SK-N-MC (cell line): Measurements from ENCODE around the gene TCF7L1.

Experiments
- DNase-seq: peaks from one replicate; pipeline ENCODE4 v3.0.0-alpha.2; 2011; ENCODE audit warnings: low read depth, low spot score
- H3K27ac ChIP-seq: fragments of 200-600 bp; sonication (generic); 2 replicates; pipeline ENCODE4 v1.5.1; 2016; ENCODE audit warnings: mixed run types
- H3K36me3 ChIP-seq: fragments of 200-600 bp; sonication (generic); 2 replicates; pipeline ENCODE4 v1.6.1; 2017; ENCODE audit warnings: antibody characterized with exemption, low read length, mixed read lengths; ENCODE audit not compliant: insufficient read depth
- H3K4me3 ChIP-seq: fragments of 200-600 bp; sonication (generic); 2 replicates; pipeline ENCODE4 v1.5.1; 2016
- H3K9ac ChIP-seq: fragments of 200-600 bp; sonication (generic); 2 replicates; pipeline ENCODE4 v1.8.0; 2017; ENCODE audit warnings: mixed run types, mixed read lengths; ENCODE audit not compliant: insufficient read length
- H3K9me3 ChIP-seq: fragments of 200-600 bp; sonication (generic); 2 replicates; pipeline ENCODE4 v1.6.1; 2017; ENCODE audit warnings: low read depth, mild to moderate bottlenecking, antibody characterized with exemption, low read length, moderate library complexity, mixed read lengths
- EZH2 ChIP-seq: fragments of 200-600 bp; sonication (generic); IDR thresholded peaks from one replicate; pipeline ENCODE4 v1.6.1; 2017; ENCODE audit warnings: antibody characterized with exemption
- FOXP2 ChIP-seq: optimal IDR thresholded peaks from 2 replicates; pipeline ENCODE3; 2011; ENCODE audit warnings: mild to moderate bottlenecking, moderate library complexity; ENCODE audit not compliant: insufficient read depth; ENCODE audit errors: extremely low read length, control extremely low read depth
- POLR2AphosphoS5 ChIP-seq: IDR thresholded peaks from 2 replicates; pipeline ENCODE4 v1.6.1; 2012; ENCODE audit warnings: mild to moderate bottlenecking, low read depth, low read length, borderline replicate concordance

The TCF7L1 gene, protein sequence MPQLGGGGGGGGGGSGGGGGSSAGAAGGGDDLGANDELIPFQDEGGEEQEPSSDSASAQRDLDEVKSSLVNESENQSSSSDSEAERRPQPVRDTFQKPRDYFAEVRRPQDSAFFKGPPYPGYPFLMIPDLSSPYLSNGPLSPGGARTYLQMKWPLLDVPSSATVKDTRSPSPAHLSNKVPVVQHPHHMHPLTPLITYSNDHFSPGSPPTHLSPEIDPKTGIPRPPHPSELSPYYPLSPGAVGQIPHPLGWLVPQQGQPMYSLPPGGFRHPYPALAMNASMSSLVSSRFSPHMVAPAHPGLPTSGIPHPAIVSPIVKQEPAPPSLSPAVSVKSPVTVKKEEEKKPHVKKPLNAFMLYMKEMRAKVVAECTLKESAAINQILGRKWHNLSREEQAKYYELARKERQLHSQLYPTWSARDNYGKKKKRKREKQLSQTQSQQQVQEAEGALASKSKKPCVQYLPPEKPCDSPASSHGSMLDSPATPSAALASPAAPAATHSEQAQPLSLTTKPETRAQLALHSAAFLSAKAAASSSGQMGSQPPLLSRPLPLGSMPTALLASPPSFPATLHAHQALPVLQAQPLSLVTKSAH

DNA sequence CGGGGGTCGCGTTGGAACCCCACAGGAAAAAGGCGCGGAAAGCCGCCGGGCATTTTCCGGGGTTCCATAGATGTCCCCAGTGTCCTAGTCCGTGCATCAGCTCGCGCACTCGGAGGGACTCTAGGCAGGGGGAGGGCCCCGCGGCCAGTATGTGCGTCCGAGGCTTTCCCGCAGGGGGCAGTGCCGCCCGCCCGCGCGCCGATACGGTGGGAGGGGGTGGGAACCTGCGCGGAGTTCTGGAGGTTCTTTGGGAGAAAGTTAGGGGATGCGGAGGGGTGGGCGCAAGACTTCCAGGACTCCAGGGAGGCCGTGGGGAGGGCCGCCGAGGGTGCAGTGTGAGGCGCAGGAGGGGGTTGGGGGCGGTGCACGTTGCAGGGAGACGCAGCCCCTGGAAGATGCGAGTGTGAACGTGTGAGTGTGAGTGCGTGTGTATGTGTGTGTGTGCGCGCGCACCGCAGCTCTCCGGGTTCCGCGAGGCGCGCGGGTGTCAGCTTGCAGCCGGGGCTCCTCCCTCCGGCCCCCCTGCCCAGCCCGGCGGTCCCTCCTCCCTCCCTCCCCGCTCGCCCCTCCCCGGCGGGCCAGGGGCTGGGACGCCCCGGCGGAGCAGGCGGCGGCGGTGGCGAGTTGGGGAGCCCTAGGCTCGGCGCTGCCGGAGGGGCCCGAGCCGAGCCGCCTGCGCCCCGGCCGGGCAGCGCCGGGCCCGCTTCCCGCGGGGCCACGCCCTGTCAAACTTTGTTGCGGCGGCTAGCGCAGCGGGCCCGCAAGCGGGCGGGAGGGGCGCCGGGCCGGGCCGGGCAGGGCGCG lies at the start of gene TCF7L1:
Gene TCF7L1, plus strand, starts transcription at position 559 of the 804 bp plus-strand sequence. CDS start 293 bp downstream, outside the sequence.
- TF ChIP-seq FOXP2 (no peak), POLR2AphosphoS5 (peak; percentile 36; the same call in 1 of the 2 replicates), EZH2 (no peak)
- DNase-seq, result no peak

DNA sequence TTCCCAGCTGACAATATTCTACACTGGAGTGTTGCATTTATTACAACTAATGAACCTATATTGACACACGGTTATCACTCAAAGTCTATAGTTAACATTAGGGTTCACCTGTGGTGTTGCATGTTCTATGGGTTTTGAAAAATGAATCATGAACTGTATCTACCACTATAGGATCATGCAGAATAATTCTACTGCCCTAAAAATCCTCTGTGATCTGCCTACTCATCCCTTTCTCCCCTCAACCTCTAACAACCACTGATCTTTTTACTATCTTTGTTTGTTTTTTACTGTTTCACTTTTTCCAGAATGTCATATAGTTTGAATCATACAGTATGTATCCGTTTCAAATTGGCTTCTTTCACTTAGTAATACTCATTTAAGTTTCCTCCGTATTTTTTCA lies 47.6 kb upstream of the TCF7L1 start:
- TF ChIP-seq POLR2AphosphoS5 (no peak), EZH2 (no peak), FOXP2 (no peak)
- Histone ChIP-seq H3K9ac (no peak overlapping the region), H3K27ac (no peak overlapping the region), H3K4me3 (no peak overlapping the region), H3K9me3 (no peaks in the 10 kb centered on the region), H3K36me3 (no peaks in the 10 kb centered on the region)
- no peak for DNase-seq

More for the DNA sequence above, at the start of gene TCF7L1:
- H3K36me3 ChIP-seq, result 0 out of 2 replicates have a peak, but pooled peaks cover 2% of the 10 kb centered on the region
- H3K9ac ChIP-seq, result peak within 1 kb of the TSS; percentile 77
- H3K9me3 ChIP-seq, result no peaks in the 10 kb centered on the region
- no peak within 1 kb of the TSS for H3K27ac ChIP-seq
- H3K4me3 ChIP-seq, result peak within 1 kb of the TSS; percentile 91

DNA sequence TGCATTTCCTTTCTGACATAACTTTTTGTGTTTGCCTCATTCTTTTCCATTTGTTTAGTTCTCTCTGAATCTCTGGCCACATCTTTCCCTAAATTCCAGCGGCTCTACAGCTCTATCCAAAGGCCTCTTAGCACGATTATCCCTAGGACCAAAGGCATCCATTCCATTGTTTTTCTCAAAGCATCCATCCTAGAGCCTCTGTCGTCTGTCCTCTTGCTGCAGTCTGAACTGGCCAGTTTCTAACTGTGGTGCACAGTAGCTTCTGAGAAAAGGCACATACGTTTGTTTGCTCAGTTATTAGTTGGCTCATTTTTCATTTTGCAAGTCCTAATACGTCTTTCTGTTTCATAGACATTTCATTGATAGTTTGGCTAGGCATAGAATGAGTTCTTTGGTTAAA lies 45.7 kb upstream of the TCF7L1 start:
- H3K27ac ChIP-seq, result no peak overlapping the region
- no peak overlapping the region for H3K9ac ChIP-seq
- H3K9me3 ChIP-seq, result no peaks in the 10 kb centered on the region
- no peaks in the 10 kb centered on the region for H3K36me3 ChIP-seq
- no peak overlapping the region for H3K4me3 ChIP-seq
- TF ChIP-seq FOXP2 (no peak), POLR2AphosphoS5 (no peak), EZH2 (no peak)
- DNase-seq, result no peak

DNA sequence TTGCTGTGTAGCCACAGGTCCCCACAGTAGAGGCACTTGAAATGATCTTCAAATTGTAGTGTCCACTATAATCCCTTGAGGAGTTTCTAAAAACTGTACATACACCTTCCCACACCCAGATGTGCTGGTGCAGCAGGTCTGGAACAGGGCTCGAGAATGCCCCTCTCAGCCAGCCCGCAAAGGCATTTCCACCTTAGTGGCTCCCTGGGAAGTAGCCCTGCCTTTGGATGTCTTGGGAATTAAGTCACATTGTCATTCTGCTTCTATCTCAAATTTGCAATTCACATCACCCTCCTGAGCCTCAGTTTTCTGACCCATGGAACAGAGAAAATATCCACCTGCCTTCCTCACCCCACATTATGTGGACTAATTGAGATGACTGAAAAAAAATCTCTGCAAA lies 44.3 kb upstream of the TCF7L1 start:
- H3K9ac ChIP-seq, result no peak overlapping the region
- H3K9me3 ChIP-seq, result no peaks in the 10 kb centered on the region
- TF ChIP-seq FOXP2 (no peak), EZH2 (no peak), POLR2AphosphoS5 (no peak)
- H3K36me3 ChIP-seq, result no peaks in the 10 kb centered on the region
- H3K27ac ChIP-seq, result no peak overlapping the region
- no peak for DNase-seq
- no peak overlapping the region for H3K4me3 ChIP-seq

DNA sequence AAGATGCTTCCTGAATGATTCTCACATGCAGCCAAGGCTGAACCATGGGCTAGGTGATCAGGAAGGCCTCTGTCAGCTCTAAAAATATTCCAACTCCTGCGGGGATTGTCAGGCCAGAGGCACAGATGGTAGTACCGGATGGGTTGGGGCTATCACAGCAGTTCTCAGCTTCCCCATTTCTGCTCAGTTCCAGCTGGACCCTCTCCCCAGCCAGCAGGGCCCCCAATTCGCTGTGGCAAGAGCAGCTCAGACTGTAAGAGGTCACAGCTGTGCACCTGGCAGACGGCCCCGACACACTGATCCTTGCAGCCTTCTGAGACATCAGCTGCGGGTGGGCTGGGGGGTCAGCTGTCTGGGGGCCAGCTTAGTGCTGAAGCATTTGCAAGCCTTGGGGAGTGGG lies 43.6 kb upstream of the TCF7L1 start:
- H3K4me3 ChIP-seq, result no peak overlapping the region
- no peak for DNase-seq
- H3K27ac ChIP-seq, result no peak overlapping the region
- TF ChIP-seq FOXP2 (no peak), POLR2AphosphoS5 (no peak), EZH2 (no peak)
- H3K9me3 ChIP-seq, result no peaks in the 10 kb centered on the region
- H3K36me3 ChIP-seq, result no peaks in the 10 kb centered on the region
- H3K9ac ChIP-seq, result no peak overlapping the region

DNA sequence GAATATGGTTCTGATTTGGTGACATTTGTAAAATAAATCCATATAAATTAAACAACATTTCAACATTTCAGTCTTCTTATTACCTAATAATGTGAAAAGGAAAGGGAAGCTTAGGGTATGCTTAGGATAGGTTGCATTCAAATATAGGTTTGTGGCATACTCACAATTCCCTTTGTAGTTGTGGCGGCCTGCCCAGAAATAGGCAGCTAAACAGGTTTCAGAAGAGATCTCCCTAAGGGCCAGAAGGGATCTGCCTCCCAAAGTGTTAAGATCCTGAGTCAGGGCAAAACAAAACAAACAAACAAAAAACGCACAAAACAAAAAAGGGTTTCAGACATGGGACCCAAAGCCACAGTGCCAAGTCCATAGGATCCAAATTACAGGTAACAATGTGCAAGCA lies 41.4 kb upstream of the TCF7L1 start:
- Histone ChIP-seq H3K9ac (no peak overlapping the region), H3K9me3 (no peaks in the 10 kb centered on the region), H3K4me3 (no peak overlapping the region), H3K27ac (no peak overlapping the region), H3K36me3 (no peaks in the 10 kb centered on the region)
- DNase-seq, result no peak
- TF ChIP-seq EZH2, result no peak
- no peak for TF ChIP-seq POLR2AphosphoS5
- no peak for TF ChIP-seq FOXP2

DNA sequence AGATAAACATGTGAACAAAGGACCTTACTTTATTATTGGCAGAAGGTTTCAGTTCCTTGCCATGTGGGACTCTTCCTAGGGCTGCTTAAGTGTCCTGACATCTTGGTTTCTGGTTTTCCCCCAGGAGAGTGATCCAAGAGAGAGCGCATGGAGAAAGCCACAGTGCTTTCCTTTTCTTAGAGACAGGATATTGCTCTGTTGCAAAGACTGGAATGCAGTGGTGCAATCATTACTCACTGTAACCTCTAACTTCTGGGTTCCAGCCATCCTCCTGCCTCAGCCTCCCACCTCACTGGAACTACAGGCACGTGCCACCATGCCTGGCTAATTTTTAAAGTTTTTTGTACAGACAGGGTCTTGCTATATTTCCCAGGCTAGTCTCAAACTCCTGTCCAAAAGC lies 38.1 kb upstream of the TCF7L1 start:
- TF ChIP-seq FOXP2 (no peak), EZH2 (no peak), POLR2AphosphoS5 (no peak)
- no peak for DNase-seq
- H3K4me3 ChIP-seq, result no peak overlapping the region
- H3K9me3 ChIP-seq, result no peaks in the 10 kb centered on the region
- no peak overlapping the region for H3K27ac ChIP-seq
- no peaks in the 10 kb centered on the region for H3K36me3 ChIP-seq
- no peak overlapping the region for H3K9ac ChIP-seq

DNA sequence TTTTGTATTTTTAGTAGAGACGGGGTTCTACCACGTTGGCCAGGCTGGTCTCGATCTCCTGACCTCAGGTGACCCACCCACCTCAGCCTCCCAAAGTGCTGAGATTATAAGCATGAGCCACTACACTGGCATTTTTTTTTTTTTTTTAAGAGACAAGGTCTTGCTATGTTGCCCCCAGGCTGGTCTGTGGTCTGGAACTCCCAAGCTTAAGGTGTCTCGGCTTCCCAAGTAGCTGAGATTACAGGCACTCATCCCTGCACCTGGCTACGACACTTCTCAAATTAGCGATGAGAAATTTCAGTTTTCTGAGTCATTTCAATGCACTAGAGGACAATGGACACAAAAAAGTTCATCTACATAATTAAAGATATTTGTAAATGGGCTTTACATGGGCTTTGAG lies 36.6 kb upstream of the TCF7L1 start:
- TF ChIP-seq POLR2AphosphoS5 (no peak), EZH2 (no peak), FOXP2 (no peak)
- Histone ChIP-seq H3K9me3 (no peaks in the 10 kb centered on the region), H3K27ac (no peak overlapping the region), H3K36me3 (no peaks in the 10 kb centered on the region), H3K4me3 (no peak overlapping the region), H3K9ac (no peak overlapping the region)
- DNase-seq, result no peak
